Hematopoietic multipotent progenitor cell treated with erythropoietin and hydrocortisone succinate and interleukin-3 and kit ligand, for 4 days (in vitro differentiated cells): Measurements from ENCODE around the gene MAP2K5.

Experiments used
- DNase-seq: peaks from one replicate; pipeline ENCODE4 v3.0.0-alpha.2; 2015

The MAP2K5 gene

DNA sequence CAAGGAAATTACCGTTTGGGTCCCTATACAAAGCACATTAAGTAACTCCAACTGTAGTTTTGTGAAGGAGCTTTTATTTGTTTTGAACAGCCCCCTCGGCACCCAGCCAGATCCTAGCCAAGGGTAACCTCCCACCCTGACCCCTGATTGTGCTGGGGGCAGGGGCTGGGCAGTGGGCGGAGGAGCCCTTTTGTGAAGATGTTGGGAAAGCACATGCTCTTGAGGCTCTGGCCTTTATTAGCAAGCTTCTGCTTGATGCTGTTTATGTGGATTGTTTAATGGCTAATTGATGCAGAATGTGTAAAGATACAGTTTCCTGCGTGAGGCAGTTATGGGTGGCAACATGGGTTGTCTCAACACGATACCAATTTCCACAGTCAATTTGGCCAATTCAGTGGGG, 136.5 kb downstream of the MAP2K5 start:
- DNase-seq, result no peak

DNA sequence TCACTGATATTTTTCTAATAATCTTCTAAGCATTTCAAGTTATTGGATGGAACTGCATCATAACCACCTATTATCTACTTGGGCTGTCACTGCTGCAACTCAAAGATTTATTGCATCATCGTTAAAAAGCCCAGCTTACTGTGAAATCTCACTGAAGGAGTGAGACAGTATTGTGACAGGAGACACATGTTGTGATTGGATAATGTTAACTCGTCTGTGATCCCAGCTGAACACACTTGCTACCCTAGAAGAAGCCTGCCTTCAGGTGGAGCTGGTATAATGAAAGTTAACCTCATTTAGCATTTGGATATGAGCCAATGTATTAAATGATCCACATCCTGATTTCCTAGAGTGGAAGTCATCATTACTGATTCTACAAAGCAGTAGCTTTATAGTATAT, 138.1 kb downstream of the MAP2K5 start:
- peak; percentile 38 for DNase-seq

- DNase-seq, result peak; percentile 74
Observed at GRCh38 chr15:67685008-67685599, 142.6 kb downstream of the MAP2K5 start.

- no peak for DNase-seq
Observed at GRCh38 chr15:67685716-67686115, 143.2 kb downstream of the MAP2K5 start.

DNA sequence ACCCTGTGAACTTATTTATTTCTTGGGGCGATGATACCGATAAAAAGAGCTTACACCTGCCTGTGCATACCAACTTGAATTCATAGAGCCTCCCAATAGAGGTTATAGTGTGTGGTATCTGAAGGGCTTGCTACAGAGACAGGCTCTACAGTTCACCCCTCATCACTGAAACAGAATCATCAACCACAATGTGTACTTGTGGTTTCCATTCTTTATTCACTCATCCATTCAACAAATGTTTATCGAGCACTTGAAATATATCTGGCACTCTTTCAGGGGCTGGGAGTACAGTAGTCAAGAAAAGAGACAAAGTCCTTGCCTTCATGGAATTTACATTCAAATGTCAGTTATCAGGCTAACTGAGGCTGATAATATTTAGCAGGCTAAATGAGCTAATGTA, 148.4 kb downstream of the MAP2K5 start:
- DNase-seq, result no peak

GRCh38 chr15:67691450-67691849, 148.9 kb downstream of the MAP2K5 start:
- DNase-seq, result no peak

DNA sequence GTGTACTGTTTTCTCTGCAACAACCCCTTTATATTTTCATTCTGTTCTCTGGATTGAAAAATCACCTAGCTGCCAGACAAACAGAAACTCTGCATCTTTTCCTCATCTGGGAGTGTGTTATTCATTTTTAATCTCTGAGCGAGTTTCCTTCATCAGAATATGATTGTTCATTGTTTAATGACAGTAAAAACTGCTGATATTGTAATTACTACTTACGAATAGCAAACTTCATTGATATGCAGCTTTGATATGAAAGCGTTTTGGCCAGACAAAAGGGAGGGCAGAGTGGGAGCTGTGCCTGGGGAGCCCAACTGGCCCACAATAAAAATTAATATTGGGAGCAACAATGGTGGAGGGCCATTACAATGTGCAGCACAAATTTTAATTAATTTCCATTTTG, 150.1 kb downstream of the MAP2K5 start:
- no peak for DNase-seq

DNA sequence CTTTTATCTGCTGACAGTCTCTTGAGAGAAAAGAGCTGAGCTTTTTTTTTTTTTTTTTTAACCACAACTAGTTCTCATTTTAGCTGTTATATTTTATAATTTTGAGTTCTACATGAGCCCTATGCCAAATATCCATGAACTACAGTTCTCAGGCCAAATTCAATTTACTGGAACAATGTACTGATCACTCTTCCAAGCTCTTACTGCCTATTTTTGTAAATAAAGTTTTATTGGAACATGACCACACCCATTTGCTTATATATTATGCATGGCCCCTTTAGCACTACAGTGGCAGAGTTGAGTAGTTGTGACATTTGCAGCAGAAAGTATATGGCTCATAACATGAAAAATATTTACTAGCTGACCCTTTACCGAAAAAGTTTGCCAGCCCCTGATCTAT, 153.6 kb downstream of the MAP2K5 start:
- no peak for DNase-seq

GRCh38 chr15:67700023-67700422, 157.5 kb downstream of the MAP2K5 start:
- no peak for DNase-seq

GRCh38 chr15:67701669-67702068, 159.2 kb downstream of the MAP2K5 start:
- DNase-seq, result no peak

DNA sequence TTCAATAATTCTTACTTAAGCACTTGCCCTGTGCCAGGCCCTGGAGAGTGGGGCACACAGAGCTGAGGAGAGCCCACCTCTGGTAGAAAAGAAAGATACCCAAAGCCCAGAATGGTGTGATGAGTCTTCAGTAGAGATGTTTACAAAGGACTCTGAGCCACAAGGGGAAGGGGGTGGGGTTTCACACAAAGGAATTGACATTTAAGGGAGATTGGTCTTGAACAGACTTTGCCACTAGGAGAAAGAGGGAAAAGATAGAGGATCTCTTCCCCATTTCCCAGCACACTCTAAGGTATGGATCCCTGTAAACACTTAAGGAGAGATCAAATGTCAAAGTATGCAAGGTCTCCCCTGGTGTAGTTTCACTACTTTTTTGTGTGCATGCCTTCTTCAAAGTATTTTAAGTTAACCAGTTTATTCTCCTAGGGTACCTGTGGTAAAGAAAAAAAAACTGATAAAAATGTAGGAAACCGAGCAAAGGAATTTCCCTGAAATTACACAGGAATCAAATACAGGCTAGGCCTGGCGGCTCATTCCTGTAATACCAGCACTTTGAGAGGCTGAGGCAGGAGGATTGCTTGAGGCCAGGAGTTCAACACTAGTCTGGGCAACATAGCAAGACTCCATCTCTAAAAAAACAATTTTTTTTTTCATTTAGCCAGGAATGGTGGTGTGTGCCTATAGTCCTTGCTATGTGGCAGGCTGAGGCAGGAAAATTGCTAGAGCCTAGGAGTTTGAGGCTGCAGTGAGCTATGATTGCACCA, 165.2 kb downstream of the MAP2K5 start:
- no peak for DNase-seq

GRCh38 chr15:67708500-67708899, 166.0 kb downstream of the MAP2K5 start:
- DNase-seq, result no peak

DNA sequence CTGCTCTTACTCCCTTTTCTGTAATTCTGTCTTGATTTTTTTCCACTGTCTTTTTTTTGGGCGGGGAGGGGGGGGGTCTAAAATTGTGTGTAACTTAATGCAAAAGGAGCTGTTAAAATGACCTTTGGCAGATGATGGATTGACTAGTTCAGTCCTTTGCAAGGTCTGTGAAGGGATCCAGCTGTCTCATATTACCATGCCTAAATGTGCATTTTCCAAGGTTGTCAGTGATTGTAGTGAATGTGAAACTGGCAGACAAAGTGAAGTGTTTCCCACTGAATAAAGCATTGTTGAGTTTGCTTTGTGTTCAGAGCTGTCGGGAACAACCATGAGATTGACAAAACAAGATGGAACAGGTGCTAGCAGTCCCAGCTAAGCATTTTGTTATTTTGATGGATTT, 172.7 kb downstream of the MAP2K5 start:
- no peak for DNase-seq

- no peak for DNase-seq
Observed at GRCh38 chr15:67716171-67716570, 173.7 kb downstream of the MAP2K5 start.

- no peak for DNase-seq
Observed at GRCh38 chr15:67717776-67718175, 175.3 kb downstream of the MAP2K5 start.

DNA sequence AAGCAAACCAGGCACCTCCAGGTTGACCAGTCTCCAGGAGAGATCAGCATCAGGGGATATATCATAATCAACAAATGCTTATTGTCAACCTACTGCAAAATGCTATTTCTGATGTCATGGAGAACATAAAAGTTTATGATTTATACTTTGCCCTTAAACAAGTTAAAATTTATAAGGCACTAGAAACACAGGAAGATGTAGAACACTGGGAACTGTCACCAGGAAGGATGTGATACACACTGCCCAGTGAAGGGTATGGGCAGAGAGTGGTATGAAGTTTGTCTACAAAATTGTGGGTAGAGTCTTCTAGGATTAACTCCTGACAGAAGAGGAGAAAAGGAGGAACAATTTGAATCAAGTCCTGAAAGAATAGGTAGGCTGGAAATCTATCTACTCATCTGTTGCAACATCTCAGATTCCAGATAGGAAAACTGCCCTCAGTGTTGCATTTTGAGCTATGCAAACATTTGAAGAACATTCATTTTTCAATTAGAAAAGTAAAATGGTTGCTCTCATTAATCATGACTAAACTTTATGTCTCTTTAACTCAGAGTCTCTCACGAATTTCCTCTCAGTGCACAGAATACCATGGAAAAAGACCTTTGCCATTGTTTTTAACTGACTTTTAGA, 176.9 kb downstream of the MAP2K5 start:
- DNase-seq, result no peak

DNA sequence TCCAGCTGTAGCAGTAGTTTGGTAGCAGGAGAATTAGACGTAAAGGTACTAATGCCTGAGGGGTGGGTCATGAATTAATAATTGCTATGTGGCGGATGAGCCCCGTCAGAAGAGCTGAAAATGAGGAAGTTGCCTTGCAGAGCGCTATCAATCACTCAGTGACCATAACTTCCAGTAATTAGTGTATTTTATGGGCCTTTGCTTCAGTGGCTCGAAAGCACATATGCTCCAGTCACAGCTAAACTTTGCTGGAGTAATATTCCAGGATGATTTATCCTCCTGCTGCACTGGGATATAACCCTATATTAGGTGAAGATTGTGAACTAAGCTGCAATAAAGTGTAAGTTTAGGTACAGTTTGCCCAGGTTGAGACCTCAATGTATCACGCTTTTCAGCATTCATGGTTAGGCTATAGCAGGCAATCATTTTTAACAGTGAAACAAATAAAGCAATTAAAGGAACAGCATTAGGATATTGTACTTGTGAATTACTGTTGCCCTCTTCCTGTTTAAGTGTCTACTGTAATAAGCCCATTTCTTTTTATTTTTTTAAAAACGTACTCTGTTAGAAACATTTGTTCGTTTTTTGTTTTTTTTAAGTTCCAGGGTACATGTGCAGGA, 178.2 kb downstream of the MAP2K5 start:
- peak; percentile 85 for DNase-seq

DNA sequence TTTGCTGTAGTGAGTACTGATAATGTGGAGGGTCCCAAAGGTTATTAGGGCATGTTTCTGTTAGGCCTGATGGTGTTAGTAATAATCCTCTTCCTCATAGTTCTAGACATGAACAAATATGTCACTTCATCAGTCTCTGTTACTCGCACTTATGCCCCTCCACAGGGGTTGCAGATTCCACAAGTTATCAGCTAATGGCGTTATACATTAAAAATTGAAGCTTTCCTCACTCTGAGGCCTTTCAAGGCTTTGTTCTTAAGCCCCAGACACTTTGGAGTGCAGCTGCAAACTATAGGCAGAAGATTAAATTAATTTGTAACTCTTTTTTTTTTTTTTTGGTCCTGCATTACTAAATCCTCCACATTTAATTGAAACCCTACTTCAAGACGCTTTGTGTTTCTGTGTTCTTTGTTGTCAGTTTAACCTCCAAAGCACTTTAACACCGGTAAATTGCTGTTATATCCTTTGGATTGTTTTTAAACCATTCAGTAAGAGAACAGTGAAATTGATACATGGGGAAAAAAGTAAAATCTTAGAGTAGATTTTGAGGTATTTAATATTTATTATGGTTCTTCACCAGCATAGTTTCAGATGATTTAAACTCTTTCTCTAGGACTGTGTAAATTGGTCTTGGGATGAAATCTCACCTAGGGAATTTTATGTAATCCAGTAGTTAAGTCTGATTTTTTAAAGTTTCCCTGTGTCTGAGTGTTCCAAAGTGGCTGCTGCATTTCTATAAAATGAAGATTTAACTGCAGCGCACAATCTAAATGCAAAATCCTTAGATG, 179.7 kb downstream of the MAP2K5 start:
- DNase-seq, result no peak

DNA sequence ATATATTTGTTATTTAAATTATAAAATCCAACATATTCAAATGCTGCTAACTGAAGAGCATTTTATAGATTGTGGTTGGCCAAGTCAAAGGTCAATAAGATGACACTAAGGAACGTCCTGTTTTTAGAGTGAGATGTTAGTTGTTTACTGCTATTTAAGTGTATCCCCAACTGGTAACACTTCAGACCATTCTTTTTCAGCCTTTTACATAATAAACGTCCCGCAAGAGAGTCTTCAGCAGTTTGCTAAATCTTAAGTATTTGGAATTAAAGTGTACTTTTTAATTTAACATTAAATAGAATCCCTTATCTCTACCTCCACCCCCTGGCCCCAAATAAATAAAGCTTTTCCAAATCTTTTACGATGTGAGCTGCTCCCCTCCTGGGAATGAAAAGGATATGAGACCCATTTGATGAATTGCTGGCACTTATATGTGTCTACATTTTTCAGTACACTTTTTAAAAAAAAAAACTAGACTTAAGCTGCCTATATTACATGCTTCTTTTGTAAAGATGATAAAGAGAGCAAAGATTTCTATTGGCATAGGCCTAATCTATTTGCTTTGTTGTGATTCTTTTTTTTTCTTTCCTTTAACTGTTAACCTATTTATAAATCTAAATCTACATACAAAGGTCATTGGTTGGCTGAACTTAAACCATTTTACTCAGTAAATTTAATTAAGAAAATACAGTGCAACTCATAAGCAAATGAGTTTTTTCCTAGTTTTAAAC, 181.0 kb downstream of the MAP2K5 start:
- no peak for DNase-seq

DNA sequence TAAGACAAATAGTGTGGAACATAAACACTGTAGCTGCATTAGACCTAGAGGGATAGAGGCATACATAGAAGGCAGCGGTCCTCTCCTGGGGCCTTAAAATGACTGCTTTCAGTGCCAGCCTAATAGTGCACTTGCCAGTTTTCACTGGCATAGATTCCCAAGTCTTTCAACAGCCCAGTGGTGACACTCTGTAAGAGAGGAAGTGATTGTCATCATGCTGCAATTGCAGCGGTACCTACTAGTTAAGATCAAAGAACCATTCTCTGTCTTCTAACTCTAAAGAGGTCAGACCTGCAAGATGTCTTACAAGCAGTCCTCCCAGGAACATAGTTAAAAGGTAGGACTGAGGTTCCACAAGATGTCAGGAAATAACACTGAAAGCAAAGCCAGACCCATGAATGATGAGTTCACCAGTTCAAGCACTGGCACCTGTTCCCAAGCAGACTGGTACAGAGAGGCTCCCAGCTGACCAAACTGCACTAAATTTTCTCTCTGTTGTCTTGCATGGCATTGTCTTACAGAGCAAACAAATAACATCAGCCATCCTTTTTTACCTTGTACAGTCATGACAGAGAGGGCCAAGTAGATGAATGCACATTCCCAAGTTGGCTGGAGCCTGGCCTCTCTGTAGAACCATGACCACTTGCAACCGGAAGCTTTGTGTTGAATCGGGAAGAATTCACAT, 182.3 kb downstream of the MAP2K5 start:
- DNase-seq, result peak; percentile 18

DNA sequence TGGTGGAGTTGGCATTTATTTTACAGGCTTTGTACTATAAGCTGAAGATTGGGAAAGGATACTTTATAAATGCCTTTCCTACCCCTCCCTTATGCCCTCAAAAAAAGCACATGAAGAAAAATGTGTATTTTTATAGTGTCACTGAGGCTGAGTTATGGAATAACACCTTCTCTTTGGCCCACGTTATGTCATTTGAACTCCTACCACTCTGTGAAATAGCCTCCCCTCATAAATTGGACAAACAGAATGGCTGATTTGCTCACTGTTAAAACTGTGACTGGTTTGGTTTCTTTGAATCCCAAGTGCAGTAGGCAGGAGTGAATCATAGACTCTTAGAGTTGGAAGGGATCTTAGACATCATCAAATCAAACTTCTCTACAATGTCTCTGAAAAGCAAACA, 187.6 kb downstream of the MAP2K5 start:
- DNase-seq, result no peak
